Fibroblast of lung (primary cell): ENCODE data around the gene RNF220. TPM values are rescaled to one million over a fixed set of nuclear protein-coding genes. Genes with fewer than 3 reads are reported as not detected.

Experiments
- DNase-seq, 2 donors: peaks; one replicate each; pipeline versions ENCODE4 v3.0.0 to v3.0.0-alpha.2; 2010; ENCODE audit warnings: low read depth in 2 of 2
- H2AFZ ChIP-seq: 2 replicates; pipeline ENCODE4 v1.5.1; 2012; ENCODE audit warnings: low read length, control low read depth, inconsistent platforms
- H3K27ac ChIP-seq: 2 replicates; pipeline ENCODE4 v1.5.1; 2011; ENCODE audit warnings: low read length, control low read depth; ENCODE audit not compliant: insufficient read depth
- H3K27me3 ChIP-seq: 2 replicates; pipeline ENCODE4 v1.5.1; 2011; ENCODE audit warnings: mild to moderate bottlenecking, low read length; ENCODE audit not compliant: control insufficient read depth, insufficient read depth
- H3K36me3 ChIP-seq: 2 replicates; pipeline ENCODE4 v1.5.1; 2011; ENCODE audit warnings: low read length; ENCODE audit not compliant: control insufficient read depth, insufficient read depth
- H3K4me1 ChIP-seq: 2 replicates; pipeline ENCODE4 v1.5.1; 2011; ENCODE audit warnings: low read length; ENCODE audit not compliant: control insufficient read depth, insufficient read depth; ENCODE audit errors: extremely low read depth
- H3K4me2 ChIP-seq: 2 replicates; pipeline ENCODE4 v1.5.1; 2011; ENCODE audit warnings: low read length, control low read depth; ENCODE audit not compliant: insufficient read depth; ENCODE audit errors: extremely low read depth
- H3K4me3 ChIP-seq, 4 experiments: fragments of 200-600 bp in 1 of 4; sonication (generic) in 1 of 4; replicated peaks in 1 of 4; 2 replicates each; pipeline ENCODE4 v1.5.1; 2011 to 2016; ENCODE audit warnings: low read length in 4 of 4, low read depth in 3 of 4, mild to moderate bottlenecking in 3 of 4, control low read depth in 2 of 4, inconsistent platforms in 1 of 4, mixed read lengths in 1 of 4; ENCODE audit not compliant: insufficient read depth in 1 of 4; ENCODE audit errors: control extremely low read depth in 1 of 4
- H3K79me2 ChIP-seq: 2 replicates; pipeline ENCODE4 v1.5.1; 2012; ENCODE audit warnings: mild to moderate bottlenecking, low read length, inconsistent platforms; ENCODE audit not compliant: control insufficient read depth, insufficient read depth
- H3K9ac ChIP-seq: 2 replicates; pipeline ENCODE4 v1.5.1; 2011; ENCODE audit warnings: mild to moderate bottlenecking, low read length, control low read depth; ENCODE audit not compliant: insufficient read depth
- H3K9me3 ChIP-seq: 2 replicates; pipeline ENCODE4 v1.5.1; 2012; ENCODE audit warnings: low read depth, low read length; ENCODE audit not compliant: control insufficient read depth, insufficient read depth
- H4K20me1 ChIP-seq: 2 replicates; pipeline ENCODE4 v1.5.1; 2011; ENCODE audit warnings: low read length; ENCODE audit not compliant: control insufficient read depth, insufficient read depth; ENCODE audit errors: extremely low read depth
- EZH2 ChIP-seq: IDR thresholded peaks from 2 replicates; pipeline ENCODE4 v1.5.1; 2012; ENCODE audit warnings: low read length, control low read depth, mild to moderate bottlenecking; ENCODE audit errors: missing control alignments
- polyA plus RNA-seq, 2 donors: library from polyadenylated mRNA; depleted of rRNA in 1 of 2; stranded (reverse) in 1 of 2; unstranded in 1 of 2; fragments of >200 nt; gene quantifications; 2 replicates each; pipeline ENCODE4 v1.2.1, GENCODE V29; 2011 to 2012; ENCODE audit warnings: missing spikeins in 1 of 2
- total RNA-seq: library from RNA; depleted of rRNA; stranded (reverse); fragments of >200 nt; gene quantifications from 2 replicates; pipeline ENCODE4 v1.2.1, GENCODE V29; 2014
- TF ChIP-seq, protein P1 (sequence below), 2 donors: IDR thresholded peaks in 1 of 2; conservative IDR thresholded peaks in 1 of 2; 1 replicate in 1 of 2; 2 replicates in 1 of 2; pipeline ENCODE4 v1.5.1; 2011 to 2012; ENCODE audit warnings: low read length in 2 of 2, control low read depth in 1 of 2, inconsistent platforms in 1 of 2, low read depth in 1 of 2, mild to moderate bottlenecking in 1 of 2

Gene RNF220
- total and polyA plus RNA-seq, 2 donors (not counting 1 experiment from before 2014, with no cell fraction given), result 42.3 to 52.0 TPM

DNA sequence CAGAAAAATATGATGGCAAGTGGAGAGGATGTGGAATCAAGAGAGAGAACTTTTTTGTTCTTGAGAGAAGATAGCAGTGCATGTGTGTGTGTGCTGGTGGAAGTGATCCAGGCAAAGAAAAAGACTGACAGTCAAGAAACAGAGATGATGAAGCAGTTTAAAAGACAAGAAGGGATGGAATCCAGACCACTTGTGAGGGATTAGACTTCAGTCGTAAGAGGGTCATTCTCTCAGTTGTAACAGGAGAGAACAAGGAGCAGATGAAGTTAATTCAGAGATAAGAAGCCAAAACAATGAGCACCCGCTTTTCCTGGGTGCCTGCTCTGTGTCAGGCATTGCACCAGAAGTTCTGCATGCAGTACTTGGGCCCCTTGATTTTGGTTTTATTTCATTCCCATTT lies 76.6 kb downstream of the RNF220 start:
- Histone ChIP-seq H3K4me2 (no peak overlapping the region), H3K4me1 (peaks cover 2% of the 10 kb centered on the region), H3K27ac (no peak overlapping the region), H3K27me3 (peaks cover 4% of the 10 kb centered on the region), H3K9ac (no peak overlapping the region), H2AFZ (no peak overlapping the region), H3K79me2 (no peaks in the 10 kb centered on the region), H4K20me1 (no peaks in the 10 kb centered on the region), H3K4me3 (no peak overlapping the region), H3K9me3 (no peaks in the 10 kb centered on the region), H3K36me3 (no peaks in the 10 kb centered on the region)
- TF ChIP-seq, protein P1, sequence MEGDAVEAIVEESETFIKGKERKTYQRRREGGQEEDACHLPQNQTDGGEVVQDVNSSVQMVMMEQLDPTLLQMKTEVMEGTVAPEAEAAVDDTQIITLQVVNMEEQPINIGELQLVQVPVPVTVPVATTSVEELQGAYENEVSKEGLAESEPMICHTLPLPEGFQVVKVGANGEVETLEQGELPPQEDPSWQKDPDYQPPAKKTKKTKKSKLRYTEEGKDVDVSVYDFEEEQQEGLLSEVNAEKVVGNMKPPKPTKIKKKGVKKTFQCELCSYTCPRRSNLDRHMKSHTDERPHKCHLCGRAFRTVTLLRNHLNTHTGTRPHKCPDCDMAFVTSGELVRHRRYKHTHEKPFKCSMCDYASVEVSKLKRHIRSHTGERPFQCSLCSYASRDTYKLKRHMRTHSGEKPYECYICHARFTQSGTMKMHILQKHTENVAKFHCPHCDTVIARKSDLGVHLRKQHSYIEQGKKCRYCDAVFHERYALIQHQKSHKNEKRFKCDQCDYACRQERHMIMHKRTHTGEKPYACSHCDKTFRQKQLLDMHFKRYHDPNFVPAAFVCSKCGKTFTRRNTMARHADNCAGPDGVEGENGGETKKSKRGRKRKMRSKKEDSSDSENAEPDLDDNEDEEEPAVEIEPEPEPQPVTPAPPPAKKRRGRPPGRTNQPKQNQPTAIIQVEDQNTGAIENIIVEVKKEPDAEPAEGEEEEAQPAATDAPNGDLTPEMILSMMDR (conservative IDR thresholded peaks at IDR 0.05 in 1 of 2, IDR thresholded peaks at IDR 0.05 in 1 of 2; ENCODE audit: low read depth in 1 of 2, low read length in 2 of 2), result no peak
- TF ChIP-seq EZH2, result no peak
- no peak for DNase-seq

DNA sequence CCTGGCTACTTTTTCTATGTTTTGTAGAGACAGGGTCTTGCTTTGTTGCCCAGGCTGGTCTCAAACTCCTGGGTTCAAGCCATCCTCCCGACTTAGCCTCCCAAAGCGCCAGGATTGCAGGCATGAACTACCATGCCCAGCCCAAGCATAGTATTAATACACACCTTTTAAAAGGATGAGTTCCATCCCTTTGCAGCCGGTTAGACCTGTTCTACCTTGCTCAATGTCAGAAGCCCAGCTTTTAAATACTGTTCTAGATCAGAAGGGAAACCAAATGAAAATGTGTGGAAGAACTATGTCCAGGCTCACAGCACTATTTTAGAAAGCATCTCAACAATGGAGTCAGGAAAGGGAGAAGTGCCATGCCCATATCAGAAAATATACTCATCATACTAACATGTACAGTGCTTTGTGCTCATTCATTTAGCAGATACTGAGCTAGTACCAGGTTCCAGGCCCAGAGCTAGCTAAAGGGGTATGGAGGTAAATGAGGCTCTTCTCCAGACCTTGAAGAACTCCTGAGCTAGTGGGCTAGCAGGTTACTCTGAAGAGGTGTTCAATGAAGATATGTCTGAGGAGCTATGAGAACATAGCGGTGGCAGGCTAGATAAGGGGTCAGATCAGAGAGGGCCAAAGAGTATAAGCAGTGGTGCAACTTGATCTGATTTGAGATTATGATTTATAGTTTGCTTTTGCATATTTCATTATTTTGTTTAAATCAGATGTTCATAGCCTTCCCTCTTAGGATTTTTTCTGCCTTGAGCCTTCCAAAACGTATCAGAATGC lies 78.2 kb downstream of the RNF220 start:
- no peak for TF ChIP-seq EZH2
- TF ChIP-seq, protein P1 (conservative IDR thresholded peaks at IDR 0.05 in 1 of 2, IDR thresholded peaks at IDR 0.05 in 1 of 2; ENCODE audit: low read depth in 1 of 2, low read length in 2 of 2), result no peak
- Histone ChIP-seq H3K4me3 (no peak overlapping the region), H3K9me3 (no peaks in the 10 kb centered on the region), H3K9ac (no peak overlapping the region), H3K27me3 (peaks cover 4% of the 10 kb centered on the region), H3K4me1 (peaks cover 2% of the 10 kb centered on the region), H3K79me2 (no peaks in the 10 kb centered on the region), H2AFZ (no peak overlapping the region), H3K4me2 (no peak overlapping the region), H3K27ac (no peak overlapping the region), H3K36me3 (no peaks in the 10 kb centered on the region), H4K20me1 (no peaks in the 10 kb centered on the region)
- DNase-seq, result no peak

DNA sequence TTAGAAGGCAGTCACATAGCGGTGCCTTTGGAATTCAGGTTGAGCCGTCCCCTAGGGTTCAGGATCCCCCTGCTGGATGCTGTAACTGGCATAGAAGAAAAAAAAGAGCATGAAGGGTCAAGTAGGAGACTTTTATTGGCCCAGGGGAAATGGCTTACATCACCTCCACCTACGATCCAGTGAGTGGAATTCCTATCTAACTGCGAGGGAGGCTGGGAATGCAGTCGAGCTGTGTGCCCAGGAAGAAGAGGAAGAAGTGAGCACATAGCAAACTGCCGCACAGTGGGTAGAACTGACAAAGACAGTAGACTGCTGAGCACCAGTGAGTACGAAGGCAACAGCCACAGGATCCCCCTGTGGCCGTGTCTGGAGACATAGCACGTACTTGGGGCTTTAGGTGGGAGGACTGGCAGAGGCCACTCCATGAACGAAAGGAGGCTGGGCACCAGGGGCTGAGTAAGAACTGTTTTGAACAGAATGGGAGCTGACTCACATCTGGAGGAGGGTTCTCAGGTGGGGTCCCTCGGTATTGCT lies 79.2 kb downstream of the RNF220 start:
- peak in 1 of 2 donors; percentile 84 for DNase-seq
- H2AFZ ChIP-seq, result no peak overlapping the region
- H3K9ac ChIP-seq, result no peak overlapping the region
- no peaks in the 10 kb centered on the region for H3K9me3 ChIP-seq
- H4K20me1 ChIP-seq, result no peaks in the 10 kb centered on the region
- peaks cover 4% of the 10 kb centered on the region for H3K27me3 ChIP-seq
- H3K4me2 ChIP-seq, result no peak overlapping the region
- H3K27ac ChIP-seq, result no peak overlapping the region
- peaks cover 2% of the 10 kb centered on the region for H3K4me1 ChIP-seq
- H3K79me2 ChIP-seq, result no peaks in the 10 kb centered on the region
- TF ChIP-seq, protein P1 (conservative IDR thresholded peaks at IDR 0.05 in 1 of 2, IDR thresholded peaks at IDR 0.05 in 1 of 2; ENCODE audit: low read depth in 1 of 2, low read length in 2 of 2), result no peak
- no peak for TF ChIP-seq EZH2
- H3K4me3 ChIP-seq, result no peak overlapping the region
- no peaks in the 10 kb centered on the region for H3K36me3 ChIP-seq
